Neural progenitor cell (in vitro differentiated cells): ENCODE measurements around the gene CELF4. TPM values are rescaled to one million over a fixed set of nuclear protein-coding genes. Genes with fewer than 3 reads are reported as not detected.

Experiments
- DNase-seq: peaks from one replicate; pipeline ENCODE4 v3.0.0-alpha.2; 2016; ENCODE audit warnings: low spot score
- H2AFZ ChIP-seq: fragments of 200-600 bp; sonication (generic); replicated peaks from 2 replicates; pipeline ENCODE4 v1.6.1; 2016; ENCODE audit warnings: antibody characterized with exemption
- H3F3A ChIP-seq: fragments of 200-600 bp; sonication (generic); 2 replicates; pipeline ENCODE4 v1.6.1; 2016; ENCODE audit warnings: antibody characterized with exemption, low read depth
- H3K27ac ChIP-seq: fragments of 200-600 bp; sonication (generic); 2 replicates; pipeline ENCODE4 v1.5.1; 2016; ENCODE audit warnings: mild to moderate bottlenecking
- H3K27me3 ChIP-seq: fragments of 200-600 bp; sonication (generic); 2 replicates; pipeline ENCODE4 v1.6.1; 2016; ENCODE audit warnings: mild to moderate bottlenecking, moderate library complexity
- H3K36me3 ChIP-seq: fragments of 200-600 bp; sonication (generic); 2 replicates; pipeline ENCODE4 v1.5.1; 2016
- H3K4me1 ChIP-seq: fragments of 200-600 bp; sonication (generic); 2 replicates; pipeline ENCODE4 v1.6.1; 2016; ENCODE audit warnings: mixed run types
- H3K4me2 ChIP-seq: fragments of 200-600 bp; sonication (generic); 2 replicates; pipeline ENCODE4 v1.6.1; 2016
- H3K4me3 ChIP-seq: fragments of 200-600 bp; sonication (generic); 2 replicates; pipeline ENCODE4 v1.5.1; 2016
- H3K79me2 ChIP-seq: fragments of 200-600 bp; sonication (generic); 2 replicates; pipeline ENCODE4 v1.6.1; 2016; ENCODE audit warnings: low read depth
- H3K9ac ChIP-seq: fragments of 200-600 bp; sonication (generic); 2 replicates; pipeline ENCODE4 v1.6.1; 2016
- H3K9me3 ChIP-seq: fragments of 200-600 bp; sonication (generic); 2 replicates; pipeline ENCODE4 v1.5.1; 2016; ENCODE audit warnings: low read depth
- H4K20me1 ChIP-seq: fragments of 200-600 bp; sonication (generic); 2 replicates; pipeline ENCODE4 v1.6.1; 2016; ENCODE audit warnings: low read depth
- H3K27ac Mint-ChIP-seq: 3 replicates; pipeline ENCODE4 v1.8.0; 2021; ENCODE audit warnings: mixed read lengths
- H3K27me3 Mint-ChIP-seq: 2 replicates; pipeline ENCODE4 v1.8.0; 2022; ENCODE audit warnings: low read depth, mild to moderate bottlenecking, inconsistent platforms, moderate library complexity, mixed read lengths; ENCODE audit not compliant: insufficient read depth
- H3K36me3 Mint-ChIP-seq: 3 replicates; pipeline ENCODE4 v1.8.0; 2021; ENCODE audit warnings: mixed read lengths
- H3K4me1 Mint-ChIP-seq: 3 replicates; pipeline ENCODE4 v1.8.0; 2021; ENCODE audit warnings: mixed read lengths
- H3K4me3 Mint-ChIP-seq: 3 replicates; pipeline ENCODE4 v1.8.0; 2021; ENCODE audit warnings: mild to moderate bottlenecking, moderate library complexity, mixed read lengths
- H3K9me3 Mint-ChIP-seq: 3 replicates; pipeline ENCODE4 v1.8.0; 2020; ENCODE audit warnings: mixed read lengths
- CTCF ChIP-seq: fragments of 200-600 bp; sonication (generic); IDR thresholded peaks from 2 replicates; pipeline ENCODE4 v1.5.1; 2017; ENCODE audit warnings: antibody characterized with exemption, mild to moderate bottlenecking
- EZH2 ChIP-seq: fragments of 200-600 bp; sonication (generic); IDR thresholded peaks from 2 replicates; pipeline ENCODE4 v1.6.1; 2017; ENCODE audit warnings: antibody characterized with exemption, mild to moderate bottlenecking, moderate library complexity
- EZH2phosphoT487 ChIP-seq: fragments of 200-600 bp; sonication (generic); IDR thresholded peaks from 2 replicates; pipeline ENCODE4 v1.6.1; 2017; ENCODE audit warnings: antibody characterized with exemption
- total RNA-seq: library from RNA; depleted of rRNA; stranded (reverse); fragments of >200 nt; gene quantifications from 2 replicates; pipeline ENCODE4 v1.2.3, GENCODE V29; 2015; ENCODE audit warnings: low replicate concordance

CELF4 gene
- total RNA-seq: 0.50 and 1.8 TPM in 2 replicates

- Histone ChIP-seq H3K79me2 (no peaks in the 10 kb centered on the region), H3K27ac (no peak within 1 kb of the TSS), H3K4me3 (peak within 1 kb of the TSS; percentile 81), H2AFZ (peak within 1 kb of the TSS; percentile 82), H3K36me3 (no peaks in the 10 kb centered on the region), H3K9me3 (no peaks in the 10 kb centered on the region), H4K20me1 (peaks cover 17% of the 10 kb centered on the region), H3F3A (no peaks in the 10 kb centered on the region), H3K27me3 (peaks cover 98% of the 10 kb centered on the region), H3K4me2 (peak within 1 kb of the TSS; percentile 95), H3K9ac (no peak within 1 kb of the TSS), H3K4me1 (peaks cover 3% of the 10 kb centered on the region)
- peak; percentile 51 for DNase-seq
- no peaks in the 10 kb centered on the region for H3K36me3 Mint-ChIP-seq
- H3K4me3 Mint-ChIP-seq: peak within 1 kb of the TSS; percentile 92
- peaks cover 12% of the 10 kb centered on the region for H3K4me1 Mint-ChIP-seq
- no peak within 1 kb of the TSS for H3K27ac Mint-ChIP-seq
- H3K27me3 Mint-ChIP-seq: peaks cover 58% of the 10 kb centered on the region
- H3K9me3 Mint-ChIP-seq: peaks cover 3% of the 10 kb centered on the region
- TF ChIP-seq EZH2phosphoT487: peak; percentile 61
- no peak for TF ChIP-seq CTCF
- peak; percentile 78 for TF ChIP-seq EZH2
Observed at GRCh38 chr18:37565101-37565976, at the start of gene CELF4. CELF4 (minus strand) TSS chr18:37565798.

- no peaks in the 10 kb centered on the region for H3K27me3 ChIP-seq
- H3K36me3 Mint-ChIP-seq: no peaks in the 10 kb centered on the region
Observed at GRCh38 chr18:37613253-37613565, 47.6 kb upstream of the CELF4 start.

GRCh38 chr18:37612524-37613252 is 47.1 kb upstream of the CELF4 start:
- H3F3A ChIP-seq: no peaks in the 10 kb centered on the region
- H3K27me3 ChIP-seq: no peaks in the 10 kb centered on the region
- no peak overlapping the region for H3K27ac ChIP-seq
- H3K9ac ChIP-seq: no peak overlapping the region
- H3K9me3 ChIP-seq: no peaks in the 10 kb centered on the region
- Mint-ChIP-seq H3K27ac (no peak overlapping the region), H3K4me3 (no peak overlapping the region), H3K9me3 (peaks cover 3% of the 10 kb centered on the region), H3K36me3 (no peaks in the 10 kb centered on the region), H3K27me3 (peaks cover 5% of the 10 kb centered on the region), H3K4me1 (peaks cover 2% of the 10 kb centered on the region)
- H3K4me1 ChIP-seq: peaks cover 3% of the 10 kb centered on the region
- no peak for TF ChIP-seq EZH2phosphoT487
- TF ChIP-seq EZH2: no peak
- TF ChIP-seq CTCF: no peak
- DNase-seq: no peak
- no peaks in the 10 kb centered on the region for H3K79me2 ChIP-seq
- H4K20me1 ChIP-seq: no peaks in the 10 kb centered on the region
- H3K4me2 ChIP-seq: no peak overlapping the region
- H3K36me3 ChIP-seq: no peaks in the 10 kb centered on the region
- H2AFZ ChIP-seq: peak overlapping the region; percentile 72
- H3K4me3 ChIP-seq: no peak overlapping the region

More at GRCh38 chr18:37613253-37613565, 47.6 kb upstream of the CELF4 start:
- Histone ChIP-seq H3K4me1 (peaks cover 3% of the 10 kb centered on the region), H3K4me3 (no peak overlapping the region), H3K9ac (no peak overlapping the region), H2AFZ (no peak overlapping the region), H3K36me3 (no peaks in the 10 kb centered on the region), H3K27ac (no peak overlapping the region), H3K79me2 (no peaks in the 10 kb centered on the region), H3K9me3 (no peaks in the 10 kb centered on the region), H3K4me2 (no peak overlapping the region), H4K20me1 (no peaks in the 10 kb centered on the region), H3F3A (no peaks in the 10 kb centered on the region)
- Mint-ChIP-seq H3K27me3 (peaks cover 5% of the 10 kb centered on the region), H3K4me1 (peaks cover 2% of the 10 kb centered on the region), H3K27ac (no peak overlapping the region), H3K4me3 (no peak overlapping the region), H3K9me3 (peaks cover 5% of the 10 kb centered on the region)
- DNase-seq: no peak
- TF ChIP-seq CTCF: no peak
- TF ChIP-seq EZH2phosphoT487: no peak
- TF ChIP-seq EZH2: no peak
